Naive thymus-derived CD8-positive, alpha-beta T cell (primary cell): ENCODE data around the gene BRD7. TPM values are rescaled to one million over a fixed set of nuclear protein-coding genes. Genes with fewer than 3 reads are reported as not detected.
A peak's percentile ranks its signal among the peaks of the same experiment; 100 is the strongest.

ENCODE experiments used
- ATAC-seq, 2 donors: fragments of 150-1000 bp; cut with Tn5 transposase in 1 of 2; sonication (Bioruptor Pico), chemical (Tn5 transposase) in 1 of 2; 1 replicate in 1 of 2; 2 replicates in 1 of 2; pipeline ENCODE4 v1.10.0; 2021; ENCODE audit warnings: mild to moderate bottlenecking in 2 of 2, moderate library complexity in 2 of 2
- POLR2A ChIA-PET: fragments of 350-600 bp; sonication (Branson Sonifier 250); formaldehyde crosslinking; loops from one replicate; lab custom pipeline; 2021; ENCODE audit warnings: antibody characterized with exemption; lab: Charles Lee
- DNase-seq, 10 donors: peaks; one replicate each; pipeline versions ENCODE4 v3.0.0 to v3.0.0-alpha.2; 2020 to 2022
- H3K27ac Mint-ChIP-seq, 10 donors: one replicate each; pipeline ENCODE4 v1.8.0; 2020 to 2022; ENCODE audit warnings: mild to moderate bottlenecking in 10 of 10, mixed read lengths in 10 of 10, moderate library complexity in 4 of 10, inconsistent platforms in 1 of 10
- H3K27me3 Mint-ChIP-seq, 5 donors: one replicate each; pipeline ENCODE4 v1.8.0; 2021 to 2022; ENCODE audit warnings: mixed read lengths in 5 of 5
- H3K36me3 Mint-ChIP-seq, 3 donors: one replicate each; pipeline ENCODE4 v1.8.0; 2020 to 2022; ENCODE audit warnings: mixed read lengths in 3 of 3, mild to moderate bottlenecking in 2 of 3, inconsistent platforms in 1 of 3
- H3K4me1 Mint-ChIP-seq, 4 donors: one replicate each; pipeline ENCODE4 v1.8.0; 2021 to 2022; ENCODE audit warnings: mixed read lengths in 4 of 4
- H3K4me3 Mint-ChIP-seq, 10 donors: one replicate each; pipeline ENCODE4 v1.8.0; 2020 to 2022; ENCODE audit warnings: mild to moderate bottlenecking in 10 of 10, mixed read lengths in 10 of 10, moderate library complexity in 6 of 10, inconsistent platforms in 1 of 10
- H3K9me3 Mint-ChIP-seq, 9 donors: one replicate each; pipeline ENCODE4 v1.8.0; 2020 to 2022; ENCODE audit warnings: mixed read lengths in 9 of 9, mild to moderate bottlenecking in 3 of 9, inconsistent platforms in 1 of 9, moderate library complexity in 1 of 9
- polyA plus RNA-seq, 3 donors: library from polyadenylated mRNA; unstranded; fragments of 300-500 nt; fragmentation: Illumina TruSeq; gene quantifications; one replicate each; pipeline ENCODE4 v1.2.3, GENCODE V29; 2021
- total RNA-seq, 8 experiments: library from RNA in 2 of 8; stranded (reverse) in 2 of 8; gene quantifications; one replicate each; pipeline ENCODE4 v1.2.3 and lab custom pipeline; 2021 to 2026

Gene BRD7
- total and polyA plus RNA-seq, 5 experiments from 2014 or later, result 42.5 to 82.8 (median 62.6) TPM

DNA sequence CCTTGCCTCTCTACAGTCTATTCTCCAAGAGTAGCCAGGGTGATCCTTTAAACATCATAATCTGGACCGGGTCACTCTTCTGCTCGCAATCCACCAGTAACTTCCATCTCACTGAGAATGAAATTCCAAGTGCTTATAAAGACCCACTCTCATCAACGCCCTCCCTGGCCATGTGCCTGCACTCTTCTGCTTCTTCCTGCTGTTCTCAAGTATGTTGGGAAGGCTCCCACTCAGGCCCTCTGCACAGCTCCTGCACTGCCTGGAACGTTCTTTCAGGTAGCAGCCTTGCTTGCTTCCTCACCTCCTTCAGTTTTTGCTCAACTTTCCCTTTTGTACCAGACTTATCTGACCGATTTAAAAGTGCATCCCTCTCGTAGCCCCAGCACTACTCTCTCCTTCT is 44.4 kb downstream of the BRD7 start:
- peak overlapping the region in 2 of 10 donors; percentile 20 to 28 for H3K4me3 Mint-ChIP-seq
- no peaks in the 10 kb centered on the region for H3K27me3 Mint-ChIP-seq
- peak overlapping the region; percentile 74 to 94 (median 88) for H3K27ac Mint-ChIP-seq
- H3K36me3 Mint-ChIP-seq, result peaks cover 0 to 72% (median 7%) of the 10 kb centered on the region in 3 donors
- H3K4me1 Mint-ChIP-seq, result peaks cover 26 to 46% (median 39%) of the 10 kb centered on the region in 4 donors
- H3K9me3 Mint-ChIP-seq, result no peaks in the 10 kb centered on the region
- DNase-seq (no peak), ATAC-seq (no peak)
- POLR2A ChIA-PET, result interaction anchor here (0.6 kb wide), 1 partner anchor 482 kb away, joined by 3 read pairs; no protein-coding TSS in a partner anchor

- ATAC-seq (no peak), DNase-seq (peak in 3 of 10 donors; percentile 14 to 29 (median 15))
- H3K36me3 Mint-ChIP-seq, result peaks cover 0 to 73% (median 7%) of the 10 kb centered on the region in 3 donors
- H3K4me3 Mint-ChIP-seq, result no peak overlapping the region
- no peaks in the 10 kb centered on the region for H3K27me3 Mint-ChIP-seq
- H3K27ac Mint-ChIP-seq, result peak overlapping the region; percentile 74 to 94 (median 88)
- POLR2A ChIA-PET, result interaction anchor here (1.2 kb wide), 1 partner anchor 10 kb away, joined by 3 read pairs; no protein-coding TSS in a partner anchor
- no peaks in the 10 kb centered on the region for H3K9me3 Mint-ChIP-seq
- H3K4me1 Mint-ChIP-seq, result peaks cover 28 to 46% (median 38%) of the 10 kb centered on the region in 4 donors
Measured at GRCh38 chr16:50323335-50324011, 45.3 kb downstream of the BRD7 start.

DNA sequence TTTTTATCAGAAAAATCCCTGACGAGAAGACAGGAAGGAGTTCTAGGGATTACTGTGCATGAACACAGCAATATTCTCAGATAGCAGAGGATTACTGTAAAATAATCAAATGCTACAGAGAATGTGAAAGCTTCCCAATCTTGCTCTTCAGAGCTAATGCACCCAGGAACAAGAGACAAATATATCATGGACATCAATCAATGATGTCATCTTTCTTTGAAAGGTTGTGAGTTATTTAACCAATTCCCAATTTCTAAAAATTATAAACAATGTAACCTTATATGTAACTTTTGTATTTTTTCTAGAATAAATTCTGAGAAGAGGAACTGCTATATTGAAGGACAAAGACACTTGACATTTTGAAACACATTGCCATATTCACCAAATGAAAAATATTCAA is 46.5 kb downstream of the BRD7 start:
- POLR2A ChIA-PET, result interaction anchor here (1.2 kb wide), 1 partner anchor 9 kb away, joined by 3 read pairs; no protein-coding TSS in a partner anchor
- DNase-seq, result no peak

DNA sequence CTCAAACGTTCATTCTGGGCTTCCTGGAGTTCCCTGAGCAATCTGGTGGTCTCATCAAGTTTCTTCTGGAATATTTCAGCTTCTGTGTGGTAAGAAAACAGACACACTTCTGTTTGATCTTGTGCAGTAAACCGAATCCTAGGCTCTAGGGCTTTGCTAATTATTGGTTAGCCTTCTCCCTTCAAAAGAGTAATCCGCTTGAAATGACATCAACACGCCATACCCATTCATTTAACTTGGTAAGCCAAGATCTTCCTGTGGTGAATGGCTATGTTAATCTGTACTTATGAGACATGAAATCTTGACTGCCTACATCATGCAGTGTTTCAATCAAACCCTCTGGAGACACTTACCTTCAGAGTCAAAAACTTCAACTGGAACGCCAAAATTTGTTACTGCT is 48.5 kb downstream of the BRD7 start:
- ATAC-seq (no peak), DNase-seq (no peak)
- Mint-ChIP-seq H3K36me3 (peaks cover 0 to 87% (median 12%) of the 10 kb centered on the region in 3 donors), H3K27ac (peak overlapping the region in 8 of 10 donors; percentile 2 to 68 (median 32)), H3K4me1 (peaks cover 17 to 29% (median 23%) of the 10 kb centered on the region in 4 donors), H3K9me3 (no peaks in the 10 kb centered on the region), H3K4me3 (no peak overlapping the region), H3K27me3 (no peaks in the 10 kb centered on the region)
- POLR2A ChIA-PET, result no interaction called here

More for the DNA sequence above, 46.5 kb downstream of the BRD7 start:
- ATAC-seq, result no peak
- Mint-ChIP-seq H3K4me1 (peaks cover 24 to 39% (median 31%) of the 10 kb centered on the region in 4 donors), H3K4me3 (no peak overlapping the region), H3K36me3 (peaks cover 0 to 76% (median 12%) of the 10 kb centered on the region in 3 donors), H3K27ac (peak overlapping the region in 1 of 10 donors; percentile 50), H3K9me3 (no peaks in the 10 kb centered on the region), H3K27me3 (no peaks in the 10 kb centered on the region)

DNA sequence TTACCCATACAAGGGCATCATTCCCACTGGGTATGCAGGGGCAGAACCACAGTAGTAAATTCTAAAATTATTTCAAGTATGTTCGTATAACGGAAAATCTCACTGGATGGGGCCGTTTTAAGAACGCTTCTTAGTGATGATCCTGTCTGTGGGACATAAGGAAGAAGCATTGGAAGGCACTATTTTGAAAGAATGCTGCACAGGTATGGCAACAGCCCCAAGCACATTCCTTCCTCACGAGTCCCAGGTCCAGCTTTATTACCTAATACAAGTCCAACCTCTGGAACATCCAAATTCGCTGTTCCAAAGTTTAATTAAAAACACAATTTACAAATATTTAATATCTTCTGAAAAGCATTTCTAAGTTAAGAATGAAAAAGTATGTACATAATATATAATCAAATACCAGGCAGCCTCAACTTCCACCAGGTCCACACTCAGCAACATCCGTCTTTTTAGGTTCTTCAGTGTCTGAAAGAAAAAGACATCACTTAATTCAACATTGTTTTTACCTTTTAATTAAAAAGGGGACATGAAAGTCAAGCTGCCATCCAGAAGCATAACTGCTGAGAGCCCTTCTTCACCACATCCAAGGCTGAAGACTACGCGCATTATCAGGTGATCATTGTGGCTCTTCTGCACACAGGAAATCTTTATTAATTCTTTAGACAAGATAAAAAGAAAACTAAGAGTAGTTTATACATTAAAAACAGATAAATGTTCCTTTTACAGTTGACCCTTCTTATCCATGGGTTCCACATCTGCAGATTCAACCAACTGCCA is 49.8 kb downstream of the BRD7 start:
- DNase-seq, result peak in 1 of 10 donors; percentile 31
- POLR2A ChIA-PET, result no interaction called here
- peak in 1 of 2 donors; percentile 67 for ATAC-seq
- H3K27me3 Mint-ChIP-seq, result no peaks in the 10 kb centered on the region
- no peaks in the 10 kb centered on the region for H3K9me3 Mint-ChIP-seq
- peaks cover 7 to 23% (median 15%) of the 10 kb centered on the region in 4 donors for H3K4me1 Mint-ChIP-seq
- peak overlapping the region; percentile 22 to 87 (median 64) for H3K27ac Mint-ChIP-seq
- H3K4me3 Mint-ChIP-seq, result no peak overlapping the region
- H3K36me3 Mint-ChIP-seq, result peaks cover 0 to 88% (median 11%) of the 10 kb centered on the region in 3 donors

GRCh38 chr16:50316848-50317630 is 51.7 kb downstream of the BRD7 start:
- ATAC-seq (no peak), DNase-seq (no peak)
- Mint-ChIP-seq H3K27me3 (no peaks in the 10 kb centered on the region), H3K4me1 (peaks cover 13 to 32% (median 22%) of the 10 kb centered on the region in 4 donors), H3K27ac (peak overlapping the region in 9 of 10 donors; percentile 19 to 86 (median 68)), H3K9me3 (no peaks in the 10 kb centered on the region), H3K4me3 (no peak overlapping the region), H3K36me3 (peaks cover 0 to 95% (median 17%) of the 10 kb centered on the region in 3 donors)
- POLR2A ChIA-PET, result interaction anchor here (1.6 kb wide), 1 partner anchor 43 kb away, joined by 5 read pairs; no protein-coding TSS in a partner anchor

- Mint-ChIP-seq H3K9me3 (no peaks in the 10 kb centered on the region), H3K4me1 (peaks cover 13 to 35% (median 22%) of the 10 kb centered on the region in 4 donors), H3K27me3 (no peaks in the 10 kb centered on the region), H3K4me3 (no peak overlapping the region), H3K27ac (peak overlapping the region in 9 of 10 donors; percentile 31 to 86 (median 78)), H3K36me3 (peaks cover 0 to 91% (median 13%) of the 10 kb centered on the region in 3 donors)
- POLR2A ChIA-PET, result interaction anchor here (1.6 kb wide), 1 partner anchor 42 kb away, joined by 5 read pairs; no protein-coding TSS in a partner anchor
- DNase-seq, result peak in 1 of 10 donors; percentile 26
- ATAC-seq, result no peak
Measured at GRCh38 chr16:50316102-50316847, 52.5 kb downstream of the BRD7 start.

DNA sequence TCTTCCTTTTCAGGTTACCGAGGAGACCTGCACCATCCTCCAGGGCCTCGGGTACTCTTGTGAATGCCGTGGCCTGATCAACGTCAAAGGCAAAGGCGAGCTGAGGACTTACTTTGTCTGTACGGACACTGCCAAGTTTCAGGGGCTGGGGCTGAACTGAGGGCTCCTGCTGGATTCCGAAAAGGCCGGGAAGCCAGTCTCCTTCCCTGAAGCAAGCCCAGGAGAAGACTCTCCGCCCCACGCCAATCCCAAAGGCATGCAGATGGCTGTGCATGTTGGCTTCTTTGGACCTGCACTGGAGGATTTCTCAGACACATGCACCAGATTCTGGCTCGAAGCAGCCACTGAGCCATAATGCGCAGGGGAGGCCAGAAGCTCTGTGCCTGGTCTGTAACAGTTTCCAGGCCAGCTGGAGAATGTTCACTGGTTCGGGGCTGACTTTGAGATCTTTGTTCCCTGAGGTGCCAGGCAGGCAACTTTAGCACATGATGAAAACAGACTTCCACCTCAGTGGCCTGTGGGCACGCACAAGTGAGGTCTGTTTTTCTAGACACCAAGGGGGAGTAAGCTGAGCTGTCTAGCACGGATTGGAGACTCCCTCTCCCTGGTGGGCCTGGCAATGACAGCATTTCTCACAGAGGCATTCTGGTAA is 53.3 kb downstream of the BRD7 start:
- DNase-seq (peak in 1 of 10 donors; percentile 15), ATAC-seq (no peak)
- Mint-ChIP-seq H3K9me3 (no peaks in the 10 kb centered on the region), H3K36me3 (peaks cover 0 to 84% (median 13%) of the 10 kb centered on the region in 3 donors), H3K27me3 (no peaks in the 10 kb centered on the region), H3K4me3 (no peak overlapping the region), H3K27ac (peak overlapping the region in 8 of 10 donors; percentile 29 to 85 (median 74)), H3K4me1 (peaks cover 13 to 35% (median 22%) of the 10 kb centered on the region in 4 donors)
- POLR2A ChIA-PET, result interaction anchor here (1.0 to 1.6 kb wide), 4 partner anchors 33 to 53 kb away, joined by 3 to 6 read pairs (median 4); no protein-coding TSS in a partner anchor

GRCh38 chr16:50314665-50315064 is 54.1 kb downstream of the BRD7 start:
- no peaks in the 10 kb centered on the region for H3K27me3 Mint-ChIP-seq
- H3K4me1 Mint-ChIP-seq, result peaks cover 20 to 35% (median 28%) of the 10 kb centered on the region in 4 donors
- peaks cover 0 to 84% (median 11%) of the 10 kb centered on the region in 3 donors for H3K36me3 Mint-ChIP-seq
- POLR2A ChIA-PET, result interaction anchor here (1.0 to 2.5 kb wide), 4 partner anchors 32 to 53 kb away, joined by 3 to 11 read pairs (median 5); no protein-coding TSS in a partner anchor
- ATAC-seq (no peak), DNase-seq (no peak)
- no peaks in the 10 kb centered on the region for H3K9me3 Mint-ChIP-seq
- no peak overlapping the region for H3K4me3 Mint-ChIP-seq
- H3K27ac Mint-ChIP-seq, result peak overlapping the region in 9 of 10 donors; percentile 27 to 89 (median 78)

- ATAC-seq, result peak; percentile 73 to 81
- H3K27me3 Mint-ChIP-seq, result no peaks in the 10 kb centered on the region
Measured at GRCh38 chr16:50313596-50314478, 55.0 kb downstream of the BRD7 start.

More at GRCh38 chr16:50313596-50314478, 55.0 kb downstream of the BRD7 start:
- Mint-ChIP-seq H3K4me3 (peak overlapping the region in 8 of 10 donors; percentile 25 to 71 (median 50)), H3K4me1 (peaks cover 19 to 33% (median 28%) of the 10 kb centered on the region in 4 donors), H3K36me3 (peaks cover 0 to 82% (median 11%) of the 10 kb centered on the region in 3 donors), H3K9me3 (no peaks in the 10 kb centered on the region), H3K27ac (peak overlapping the region; percentile 31 to 95 (median 90))
- POLR2A ChIA-PET, result interaction anchor here (0.6 to 2.5 kb wide), 9 partner anchors 9 to 52 kb away, joined by 3 to 11 read pairs (median 4); partner anchors contain the start of gene ADCY7
- peak in 6 of 10 donors; percentile 15 to 64 (median 30) for DNase-seq
